Sigmoid colon (tissue), 7 donors: ENCODE results near the gene MRTFB. TPM values are rescaled to one million over a fixed set of nuclear protein-coding genes. Genes with fewer than 3 reads are reported as not detected.

Experiments used
- DNase-seq: peaks from one replicate; pipeline ENCODE4 v3.0.0-alpha.2; 2019
- H3K27ac ChIP-seq, 4 donors: fragments of 200-600 bp; sonication (generic); one replicate each; pipeline ENCODE4 v1.5.1; 2016 to 2019; ENCODE audit warnings: mild to moderate bottlenecking in 1 of 4
- H3K27me3 ChIP-seq, 3 donors: fragments of 200-600 bp; sonication (generic); one replicate each; pipeline ENCODE4 v1.5.1; 2019; ENCODE audit warnings: mild to moderate bottlenecking in 1 of 3
- H3K36me3 ChIP-seq, 4 donors: fragments of 200-600 bp; sonication (generic); one replicate each; pipeline ENCODE4 v1.5.1; 2016 to 2019
- H3K4me1 ChIP-seq, 4 donors: fragments of 200-600 bp; sonication (generic); one replicate each; pipeline ENCODE4 v1.5.1; 2017 to 2019
- H3K4me3 ChIP-seq, 4 donors: fragments of 200-600 bp; sonication (generic); one replicate each; pipeline ENCODE4 v1.5.1; 2017 to 2019; ENCODE audit warnings: mild to moderate bottlenecking in 2 of 4, moderate library complexity in 1 of 4
- H3K9me3 ChIP-seq, 4 donors: fragments of 200-600 bp in 3 of 4; sonication (generic) in 3 of 4; one replicate each; pipeline versions ENCODE4 v1.5.1 to v1.6.1; 2013 to 2019
- CTCF ChIP-seq, 4 experiments: fragments of 450-650 bp in 3 of 4; fragments of 200-600 bp in 1 of 4; IDR thresholded peaks; one replicate each; pipeline ENCODE4 v1.5.1; 2016 to 2019; ENCODE audit warnings: antibody characterized with exemption in 4 of 4, mild to moderate bottlenecking in 3 of 4, moderate library complexity in 2 of 4
- EP300 ChIP-seq, 4 donors: sonication (generic); formaldehyde crosslinking; IDR thresholded peaks; one replicate each; pipeline ENCODE4 v1.6.1; 2017; ENCODE audit warnings: antibody characterized with exemption in 4 of 4
- POLR2A ChIP-seq, 2 donors: fragments of 450-650 bp; IDR thresholded peaks; one replicate each; pipeline ENCODE4 v1.6.1; 2016; ENCODE audit warnings: antibody characterized with exemption in 2 of 2, mild to moderate bottlenecking in 2 of 2, moderate library complexity in 2 of 2
- POLR2AphosphoS5 ChIP-seq, 4 donors: sonication (generic); formaldehyde crosslinking; IDR thresholded peaks; one replicate each; pipeline ENCODE4 v1.6.1; 2017; ENCODE audit warnings: antibody characterized with exemption in 4 of 4
- WGBS, 2 donors: extraction: QIAGEN DNeasy Blood & Tissue Kit; methylation state at CpG; one replicate each; pipeline ENCODE4 v1.1.7; 2013; 5-methylcytosine and 5-hydroxymethylcytosine counted together
- intact Hi-C: fragments of 100-400 bp; cut with DNase I; formaldehyde crosslinking; loops from one replicate; pipeline ENCODE4 v1.15.1; 2023
- polyA plus RNA-seq, 3 donors: library from polyadenylated mRNA; stranded (reverse); fragments of 200-250 nt; gene quantifications; one replicate each; pipeline ENCODE4 v1.2.3, GENCODE V29; 2013
- total RNA-seq, 4 donors: library from RNA; depleted of rRNA; stranded (reverse); fragments of >200 nt; gene quantifications; one replicate each; pipeline ENCODE4 v1.1.0, GENCODE V29; 2016
- donor health status: healthy with polysubstance abuse.
- donor health status: Bipolar disorder and iron deficiency.
- donor health status: healthy.

The MRTFB gene
- total and polyA plus RNA-seq, 7 donors: 4.6 to 44.6 (median 23.2) TPM

- H3K27ac ChIP-seq: no peak overlapping the region
- WGBS, 2 donors: 73 to 75% methylated on average over 6 of the region's 6 CpGs
- intact Hi-C loops: no loop called here
- no peaks in the 10 kb centered on the region for H3K4me1 ChIP-seq
- no peaks in the 10 kb centered on the region for H3K36me3 ChIP-seq
- TF ChIP-seq EP300 (IDR thresholded peaks at IDR 0.05) (no peak), POLR2AphosphoS5 (IDR thresholded peaks at IDR 0.05) (no peak), POLR2A (IDR thresholded peaks at IDR 0.05) (no peak), CTCF (IDR thresholded peaks at IDR 0.05) (no peak)
- H3K9me3 ChIP-seq: no peaks in the 10 kb centered on the region
- H3K4me3 ChIP-seq: no peak overlapping the region
- no peak for DNase-seq
- no peaks in the 10 kb centered on the region for H3K27me3 ChIP-seq
These were observed 41.5 kb upstream of the MRTFB start for GRCh38 chr16:14029658-14030057.

GRCh38 chr16:14035092-14035491 is 36.0 kb upstream of the MRTFB start:
- Histone ChIP-seq H3K4me3 (no peak overlapping the region), H3K4me1 (no peaks in the 10 kb centered on the region), H3K27me3 (no peaks in the 10 kb centered on the region), H3K36me3 (no peaks in the 10 kb centered on the region), H3K9me3 (no peaks in the 10 kb centered on the region), H3K27ac (no peak overlapping the region)
- WGBS, 2 donors: 81 to 85% methylated on average over 5 of the region's 5 CpGs
- no peak for TF ChIP-seq POLR2A (IDR thresholded peaks at IDR 0.05)
- no peak for TF ChIP-seq CTCF (IDR thresholded peaks at IDR 0.05)
- no peak for TF ChIP-seq POLR2AphosphoS5 (IDR thresholded peaks at IDR 0.05)
- TF ChIP-seq EP300 (IDR thresholded peaks at IDR 0.05): no peak
- DNase-seq: no peak
- intact Hi-C loops: no loop called here

GRCh38 chr16:14036889-14037288 is 34.2 kb upstream of the MRTFB start:
- WGBS, 2 donors: 91 to 93% methylated on average over 7 of the region's 7 CpGs
- intact Hi-C loops: no loop called here
- H3K9me3 ChIP-seq: no peaks in the 10 kb centered on the region
- no peak for DNase-seq
- no peaks in the 10 kb centered on the region for H3K4me1 ChIP-seq
- no peaks in the 10 kb centered on the region for H3K27me3 ChIP-seq
- no peaks in the 10 kb centered on the region for H3K36me3 ChIP-seq
- no peak overlapping the region for H3K4me3 ChIP-seq
- TF ChIP-seq POLR2AphosphoS5 (IDR thresholded peaks at IDR 0.05): no peak
- TF ChIP-seq CTCF (IDR thresholded peaks at IDR 0.05): no peak
- TF ChIP-seq POLR2A (IDR thresholded peaks at IDR 0.05): no peak
- no peak for TF ChIP-seq EP300 (IDR thresholded peaks at IDR 0.05)
- H3K27ac ChIP-seq: no peak overlapping the region

GRCh38 chr16:14037960-14038359 is 33.2 kb upstream of the MRTFB start:
- H3K36me3 ChIP-seq: no peaks in the 10 kb centered on the region
- intact Hi-C loops: no loop called here
- WGBS, 2 donors: 94% methylated on average over 3 of the region's 3 CpGs
- no peak overlapping the region for H3K27ac ChIP-seq
- no peaks in the 10 kb centered on the region for H3K4me1 ChIP-seq
- no peak overlapping the region for H3K4me3 ChIP-seq
- no peaks in the 10 kb centered on the region for H3K27me3 ChIP-seq
- no peaks in the 10 kb centered on the region for H3K9me3 ChIP-seq
- no peak for DNase-seq
- TF ChIP-seq POLR2AphosphoS5 (IDR thresholded peaks at IDR 0.05) (no peak), POLR2A (IDR thresholded peaks at IDR 0.05) (no peak), CTCF (IDR thresholded peaks at IDR 0.05) (no peak), EP300 (IDR thresholded peaks at IDR 0.05) (no peak)

- Histone ChIP-seq H3K9me3 (no peaks in the 10 kb centered on the region), H3K27ac (no peak overlapping the region), H3K27me3 (no peaks in the 10 kb centered on the region), H3K36me3 (no peaks in the 10 kb centered on the region), H3K4me1 (no peaks in the 10 kb centered on the region), H3K4me3 (no peak overlapping the region)
- intact Hi-C loops: no loop called here
- DNase-seq: no peak
- TF ChIP-seq EP300 (IDR thresholded peaks at IDR 0.05) (no peak), POLR2A (IDR thresholded peaks at IDR 0.05) (no peak), POLR2AphosphoS5 (IDR thresholded peaks at IDR 0.05) (no peak), CTCF (IDR thresholded peaks at IDR 0.05) (no peak)
- 76 to 78% methylated on average over 4 of the region's 4 CpGs for WGBS, 2 donors
These were observed 30.0 kb upstream of the MRTFB start for GRCh38 chr16:14041164-14041563.
